ENCODE results near the gene RREB1.
A peak's percentile ranks its signal among the peaks of the same experiment; 100 is the strongest.

RREB1 gene

DNA sequence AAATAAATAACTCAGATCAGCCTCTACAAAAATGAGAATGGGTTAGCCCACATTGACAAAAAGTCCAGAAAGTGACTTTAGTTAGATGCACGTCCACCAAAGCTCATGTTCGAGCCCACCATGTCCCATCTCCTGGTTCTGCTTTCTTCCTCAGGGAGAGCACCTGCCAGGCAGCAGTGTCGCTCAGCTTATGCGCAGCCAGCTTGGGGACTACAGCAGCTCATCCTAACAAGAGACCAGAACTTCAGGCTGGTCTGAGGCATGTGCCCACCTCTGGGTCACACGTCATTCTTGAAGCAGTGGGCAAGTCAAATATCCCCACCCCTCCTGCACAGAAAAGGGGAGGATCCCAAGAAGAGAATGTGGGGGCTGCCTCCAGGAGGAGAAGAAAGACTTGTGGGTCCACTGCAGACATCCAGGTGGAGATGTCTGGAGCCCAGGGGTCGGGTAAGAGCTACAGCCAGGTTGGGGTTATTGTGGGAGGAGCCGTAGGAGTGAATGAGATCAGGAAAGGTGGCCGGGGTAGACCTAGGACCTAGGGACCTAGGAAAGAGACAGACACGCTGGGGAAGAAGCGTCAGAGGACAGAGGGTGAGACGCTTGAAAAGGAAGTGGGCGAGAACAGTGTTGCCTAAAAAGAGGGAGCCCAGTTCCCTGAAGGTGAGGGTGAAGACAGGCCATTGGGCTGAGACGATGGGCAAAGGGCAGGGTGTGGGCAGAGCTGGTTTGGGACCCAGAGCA is 152.7 kb downstream of the RREB1 start:
- Histone ChIP-seq H3K27ac (ENCODE audit: low read depth, low read length) (no peak overlapping the region), H3K4me2 (ENCODE audit: low read depth, low read length, poor library complexity, severe bottlenecking) (peak overlapping the region; percentile 17), H3K9me3 (ENCODE audit: insufficient read depth, low read length) (no peaks in the 10 kb centered on the region), H3K4me3 (ENCODE audit: insufficient read depth, low read length, poor library complexity, severe bottlenecking) (no peak overlapping the region), H4K20me1 (ENCODE audit: low read depth, low read length) (no peaks in the 10 kb centered on the region), H3F3A (ENCODE audit: insufficient read depth) (no peaks in the 10 kb centered on the region), H3K79me2 (ENCODE audit: insufficient read depth, low read length) (no peaks in the 10 kb centered on the region), H3K9me2 (replicated peaks; ENCODE audit: insufficient read depth, low read length) (no peaks in the 10 kb centered on the region), H3K27me3 (ENCODE audit: low read length) (no peaks in the 10 kb centered on the region), H2AFZ (ENCODE audit: low read depth, low read length, severe bottlenecking) (no peak overlapping the region), H3K36me3 (ENCODE audit: low read length) (no peaks in the 10 kb centered on the region), H3K9ac (ENCODE audit: low read length) (no peak overlapping the region)
- TF ChIP-seq EZH2phosphoT487 (conservative IDR thresholded peaks at IDR 0.05; ENCODE audit: low read length) (no peak), CTCF (IDR thresholded peaks at IDR 0.05; ENCODE audit: insufficient read depth, low read length, poor library complexity, severe bottlenecking) (no peak)

- H3K9ac ChIP-seq (ENCODE audit: low read length), result no peak overlapping the region
- H2AFZ ChIP-seq (ENCODE audit: low read depth, low read length, severe bottlenecking), result no peak overlapping the region
- no peaks in the 10 kb centered on the region for H3K36me3 ChIP-seq (ENCODE audit: low read length)
- H3F3A ChIP-seq (ENCODE audit: insufficient read depth), result no peaks in the 10 kb centered on the region
- no peaks in the 10 kb centered on the region for H3K79me2 ChIP-seq (ENCODE audit: insufficient read depth, low read length)
- peak overlapping the region; percentile 17 for H3K4me2 ChIP-seq (ENCODE audit: low read depth, low read length, poor library complexity, severe bottlenecking)
- TF ChIP-seq CTCF (IDR thresholded peaks at IDR 0.05; ENCODE audit: insufficient read depth, low read length, poor library complexity, severe bottlenecking) (no peak), EZH2phosphoT487 (conservative IDR thresholded peaks at IDR 0.05; ENCODE audit: low read length) (no peak)
- H3K9me3 ChIP-seq (ENCODE audit: insufficient read depth, low read length), result no peaks in the 10 kb centered on the region
- H3K27ac ChIP-seq (ENCODE audit: low read depth, low read length), result no peak overlapping the region
- H4K20me1 ChIP-seq (ENCODE audit: low read depth, low read length), result no peaks in the 10 kb centered on the region
- no peaks in the 10 kb centered on the region for H3K27me3 ChIP-seq (ENCODE audit: low read length)
- no peaks in the 10 kb centered on the region for H3K9me2 ChIP-seq (replicated peaks; ENCODE audit: insufficient read depth, low read length)
- no peak overlapping the region for H3K4me3 ChIP-seq (ENCODE audit: insufficient read depth, low read length, poor library complexity, severe bottlenecking)
Observed at GRCh38 chr6:7261032-7261841, 153.5 kb downstream of the RREB1 start.

GRCh38 chr6:7261852-7262461 is 154.2 kb downstream of the RREB1 start:
- no peaks in the 10 kb centered on the region for H3K79me2 ChIP-seq (ENCODE audit: insufficient read depth, low read length)
- TF ChIP-seq CTCF (IDR thresholded peaks at IDR 0.05; ENCODE audit: insufficient read depth, low read length, poor library complexity, severe bottlenecking) (no peak), EZH2phosphoT487 (conservative IDR thresholded peaks at IDR 0.05; ENCODE audit: low read length) (no peak)
- H3K9me3 ChIP-seq (ENCODE audit: insufficient read depth, low read length), result no peaks in the 10 kb centered on the region
- H3K27ac ChIP-seq (ENCODE audit: low read depth, low read length), result no peak overlapping the region
- H3K36me3 ChIP-seq (ENCODE audit: low read length), result no peaks in the 10 kb centered on the region
- no peaks in the 10 kb centered on the region for H3K9me2 ChIP-seq (replicated peaks; ENCODE audit: insufficient read depth, low read length)
- no peaks in the 10 kb centered on the region for H3F3A ChIP-seq (ENCODE audit: insufficient read depth)
- no peaks in the 10 kb centered on the region for H4K20me1 ChIP-seq (ENCODE audit: low read depth, low read length)
- H2AFZ ChIP-seq (ENCODE audit: low read depth, low read length, severe bottlenecking), result no peak overlapping the region
- no peak overlapping the region for H3K4me2 ChIP-seq (ENCODE audit: low read depth, low read length, poor library complexity, severe bottlenecking)
- H3K27me3 ChIP-seq (ENCODE audit: low read length), result no peaks in the 10 kb centered on the region
- no peak overlapping the region for H3K9ac ChIP-seq (ENCODE audit: low read length)
- no peak overlapping the region for H3K4me3 ChIP-seq (ENCODE audit: insufficient read depth, low read length, poor library complexity, severe bottlenecking)
